ENCODE results near the gene RPS6KA6.

RPS6KA6 gene

DNA sequence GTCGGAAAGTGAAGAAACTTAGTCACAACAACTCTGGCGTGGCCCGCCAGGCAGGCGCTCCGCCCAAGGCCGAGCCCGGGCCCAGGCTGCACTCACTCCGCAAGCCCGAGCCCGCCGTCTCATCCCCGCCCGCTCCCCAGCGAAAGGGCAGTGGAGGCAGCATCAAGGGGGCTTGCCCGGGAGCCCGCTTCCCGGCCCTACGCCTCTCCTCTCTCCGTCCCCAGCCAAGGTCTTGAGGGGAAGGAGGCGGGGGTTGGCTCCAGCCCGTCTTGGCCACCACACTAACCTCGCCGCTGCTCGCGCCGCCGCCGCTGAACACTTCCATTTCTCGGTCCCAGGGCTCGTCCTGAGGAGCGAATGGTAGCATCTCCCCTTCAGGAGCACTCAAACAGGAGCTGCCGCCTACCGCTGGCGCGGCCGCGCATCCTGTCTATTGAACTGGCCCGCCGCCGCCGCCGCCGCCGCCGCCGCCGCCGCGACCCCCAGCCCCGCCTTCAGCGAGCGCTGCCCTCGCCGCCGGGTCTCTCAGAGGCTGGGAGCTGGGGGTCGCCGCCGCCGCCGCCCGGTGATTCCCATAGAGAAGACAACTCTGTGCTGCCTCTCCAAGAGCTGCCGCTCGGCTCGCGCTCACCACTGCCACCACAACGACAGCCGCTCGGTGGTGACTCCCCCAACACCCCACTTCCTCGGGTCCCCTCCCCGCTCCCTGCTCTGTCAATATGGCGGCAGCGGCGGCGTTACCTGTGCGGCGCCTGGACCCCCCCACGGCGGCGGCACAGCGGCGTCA lies at the start of gene RPS6KA6:
TSS of gene RPS6KA6 (minus strand) at position 667 of the 787 bp plus-strand sequence. CDS start at position 367, 300 bp downstream.
- no peak for DNase-seq

GRCh38 chrX:84224741-84225140 lies 36.7 kb upstream of the RPS6KA6 start:
- no peak for DNase-seq

GRCh38 chrX:84223261-84223660 lies 35.3 kb upstream of the RPS6KA6 start:
- DNase-seq, result no peak

GRCh38 chrX:84221181-84221580 lies 33.2 kb upstream of the RPS6KA6 start:
- no peak for DNase-seq

DNA sequence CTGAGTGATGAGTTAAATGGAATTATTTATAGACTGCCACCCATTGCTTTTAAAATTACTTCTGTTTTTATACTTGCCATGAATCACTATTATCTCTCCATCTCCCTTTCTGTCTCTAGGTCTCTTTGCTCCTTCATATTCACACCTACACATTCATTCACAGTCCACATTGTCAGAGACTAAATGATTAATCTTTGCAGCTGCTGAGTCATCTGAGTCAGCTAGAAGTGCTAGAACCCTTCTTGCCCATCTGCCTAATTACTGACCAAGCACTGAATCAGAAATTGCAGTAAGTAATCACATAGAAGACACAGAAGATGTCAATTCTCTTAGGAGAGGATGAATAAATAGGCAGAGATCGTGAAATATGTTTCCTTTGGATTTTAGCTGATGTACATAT lies 31.6 kb upstream of the RPS6KA6 start:
- no peak for DNase-seq

DNA sequence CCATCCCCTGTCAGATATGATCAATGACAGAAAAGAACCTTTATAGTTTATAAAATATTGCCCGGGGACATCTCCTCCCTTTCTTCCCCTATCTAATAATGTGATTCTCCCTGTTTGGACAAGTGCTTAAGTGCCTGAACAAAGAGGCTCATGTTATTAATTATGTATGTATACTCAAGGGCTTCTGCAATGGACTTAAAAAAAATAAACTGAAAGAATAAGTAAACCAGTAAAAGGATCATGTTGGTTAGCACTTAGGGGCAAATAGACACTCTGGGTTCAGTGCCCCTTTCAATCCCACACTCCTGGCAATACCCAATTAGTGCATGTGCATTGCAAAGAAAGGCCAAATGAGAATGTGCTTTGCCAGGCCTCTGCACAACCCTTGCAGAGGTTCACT lies 30.7 kb upstream of the RPS6KA6 start:
- DNase-seq, result no peak

DNA sequence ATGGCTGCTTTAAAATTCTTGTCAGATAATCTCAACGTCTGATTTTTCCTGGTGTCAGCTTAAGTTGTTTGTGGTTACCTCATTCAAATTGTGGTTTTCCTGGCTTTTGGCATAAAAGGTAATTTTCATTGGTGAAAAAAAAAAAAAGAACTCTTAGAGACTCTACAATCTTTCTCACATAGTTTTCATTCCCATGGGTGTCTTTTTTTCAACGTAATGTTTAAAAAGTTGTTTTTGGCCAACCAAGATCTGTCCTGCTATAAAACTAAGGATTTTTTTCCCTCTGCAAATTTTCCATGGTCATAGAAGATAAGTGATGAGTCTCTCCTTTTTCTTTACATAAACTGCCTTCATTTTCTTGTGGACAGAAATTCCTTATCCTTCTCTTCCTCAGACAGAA lies 28.9 kb upstream of the RPS6KA6 start:
- DNase-seq, result no peak

- no peak for DNase-seq
Observed at GRCh38 chrX:84216406-84216805, 28.4 kb upstream of the RPS6KA6 start.

DNA sequence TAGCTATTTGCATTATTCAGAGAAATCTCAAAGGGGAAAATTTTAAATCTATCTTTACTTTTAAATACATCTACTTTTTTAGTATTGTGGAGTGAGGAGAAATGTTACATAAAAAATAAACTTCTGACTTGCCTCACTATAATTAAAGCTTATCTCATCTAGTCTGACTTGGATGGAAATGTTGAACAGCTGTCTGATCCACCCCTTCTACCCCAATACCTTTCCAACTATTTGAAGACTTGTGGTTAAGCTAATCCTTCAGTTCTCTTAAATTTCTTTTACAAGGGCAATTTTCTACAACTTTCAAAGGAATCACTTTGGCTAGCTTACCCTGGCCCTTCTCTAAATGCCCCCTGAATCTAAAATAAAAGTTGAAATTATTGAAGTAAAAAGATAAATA lies 17.3 kb upstream of the RPS6KA6 start:
- no peak for DNase-seq

DNA sequence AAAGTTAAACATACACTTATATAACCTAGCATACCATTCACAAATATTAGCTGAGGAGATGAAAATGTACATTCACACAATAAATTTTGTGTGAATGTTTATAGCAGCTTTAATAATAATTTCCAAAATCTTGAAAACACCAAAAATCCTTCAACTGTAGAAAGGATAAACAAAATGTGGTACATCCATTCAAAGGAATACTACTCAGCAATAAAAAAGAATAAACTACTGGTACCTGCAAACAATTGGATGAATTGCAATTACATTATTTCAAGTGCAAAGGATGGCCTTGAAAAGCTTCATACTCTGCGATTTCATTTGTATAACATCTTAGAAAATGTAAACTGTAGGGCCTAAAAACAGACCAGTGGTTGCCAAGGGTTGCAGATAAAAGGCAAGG lies 11.7 kb upstream of the RPS6KA6 start:
- no peak for DNase-seq

DNA sequence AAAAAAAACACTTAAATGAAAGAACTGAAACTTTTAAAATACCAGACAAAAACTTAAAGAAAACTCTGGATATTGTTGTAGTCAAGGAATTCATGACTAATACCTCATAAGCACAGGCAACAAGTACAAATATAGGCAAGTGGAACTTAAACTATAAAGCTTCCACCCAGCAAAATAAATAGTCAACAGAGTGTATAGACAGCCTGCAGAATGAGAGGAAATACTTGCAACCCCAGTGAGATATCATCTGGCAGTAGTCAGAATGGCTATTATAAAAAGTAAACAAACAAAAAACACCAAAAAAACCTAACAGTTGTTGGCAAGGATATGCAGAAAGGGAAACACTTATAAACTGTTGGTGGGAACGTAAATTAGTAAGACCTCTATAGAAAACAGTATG lies 9.6 kb upstream of the RPS6KA6 start:
- no peak for DNase-seq

DNA sequence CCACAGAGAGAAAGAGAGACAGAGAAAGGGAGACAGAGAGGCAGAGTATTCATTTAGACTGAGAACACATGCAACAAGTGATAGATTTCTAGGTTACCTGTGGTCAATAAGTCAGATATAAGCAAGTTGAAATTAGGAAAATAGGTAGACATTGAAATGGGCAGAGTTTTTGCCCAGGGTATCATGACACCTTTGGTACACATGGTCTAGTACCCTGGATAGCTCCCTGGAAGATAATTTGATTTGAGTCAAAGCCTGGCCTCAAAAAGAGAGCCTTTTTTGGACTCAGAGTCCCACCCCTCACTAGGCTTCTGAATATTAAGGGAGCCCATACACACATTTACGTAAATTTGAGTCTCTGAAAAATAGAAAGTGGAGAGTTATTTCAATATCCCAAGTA lies 4.0 kb upstream of the RPS6KA6 start:
- DNase-seq, result no peak

- DNase-seq, result no peak
Observed at GRCh38 chrX:84189125-84189524, 1.1 kb upstream of the RPS6KA6 start.

DNA sequence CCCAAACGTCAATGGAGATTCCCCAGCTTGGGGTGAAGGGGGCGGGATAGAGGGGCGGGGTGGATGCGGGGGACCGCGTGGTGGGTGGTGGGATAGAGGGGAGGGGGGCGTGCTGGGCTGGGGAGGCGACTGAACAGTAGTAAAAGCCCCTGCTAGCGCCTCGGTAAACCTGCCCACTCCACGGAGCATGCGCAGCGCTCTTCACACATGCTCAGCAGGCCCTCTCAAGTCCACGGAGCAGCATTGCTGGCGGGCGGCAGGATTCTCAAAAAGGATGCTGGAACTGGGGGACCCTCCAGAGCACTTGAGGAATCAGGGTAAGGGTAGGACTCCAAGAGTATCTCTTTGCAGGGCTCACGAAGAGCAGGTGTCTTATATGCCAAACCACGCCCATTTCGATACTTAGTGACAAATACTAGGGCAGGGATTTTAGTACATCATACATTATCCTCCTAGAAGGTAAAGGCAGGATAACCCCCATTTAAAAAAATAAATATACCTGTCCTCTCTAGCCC lies 378 bp upstream of the RPS6KA6 start:
- DNase-seq, result no peak

DNA sequence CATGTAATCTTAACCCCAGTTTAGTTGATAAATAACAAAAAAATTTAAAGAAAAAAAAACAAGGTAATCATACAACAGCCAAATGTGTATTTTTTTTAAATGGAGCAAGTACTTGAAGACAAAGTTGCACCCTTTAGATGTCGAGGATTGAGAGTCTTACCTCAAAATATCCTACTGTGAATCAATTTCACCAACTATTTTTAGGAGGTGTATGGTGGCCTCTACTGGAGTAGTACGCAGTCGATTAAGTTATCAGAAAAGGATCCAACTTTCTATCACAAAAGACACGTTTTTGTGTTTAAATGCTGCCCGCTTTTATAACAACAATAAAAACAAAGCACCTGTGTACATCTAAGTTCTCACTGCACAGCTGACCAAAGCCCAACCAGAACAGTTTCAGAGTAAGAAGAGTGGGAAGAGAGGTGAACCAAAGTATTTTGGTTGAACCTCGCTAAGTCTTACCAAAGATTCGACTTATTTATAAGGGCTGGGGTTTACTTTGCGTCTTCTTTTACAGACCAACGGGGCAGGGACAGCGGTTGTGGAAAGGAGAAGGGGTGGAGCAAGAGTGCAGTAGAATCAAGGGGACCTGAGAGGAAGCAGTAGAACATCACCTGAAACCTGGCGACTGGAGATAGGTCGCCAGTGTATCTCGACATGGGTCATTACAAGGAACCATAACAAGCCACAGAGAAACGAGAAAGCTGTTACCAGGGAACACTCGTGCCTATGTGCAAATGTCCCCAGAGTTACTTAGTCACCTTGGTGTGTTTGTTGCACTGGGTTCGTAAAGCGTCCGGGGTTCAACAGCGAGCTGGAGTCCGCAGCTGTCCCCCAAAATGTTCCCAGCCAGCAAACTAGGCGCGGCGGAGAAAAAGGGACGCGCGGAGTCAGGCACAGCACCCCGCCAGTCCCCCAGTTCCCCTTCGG lies 1.1 kb downstream of the RPS6KA6 start:
- DNase-seq, result no peak

DNA sequence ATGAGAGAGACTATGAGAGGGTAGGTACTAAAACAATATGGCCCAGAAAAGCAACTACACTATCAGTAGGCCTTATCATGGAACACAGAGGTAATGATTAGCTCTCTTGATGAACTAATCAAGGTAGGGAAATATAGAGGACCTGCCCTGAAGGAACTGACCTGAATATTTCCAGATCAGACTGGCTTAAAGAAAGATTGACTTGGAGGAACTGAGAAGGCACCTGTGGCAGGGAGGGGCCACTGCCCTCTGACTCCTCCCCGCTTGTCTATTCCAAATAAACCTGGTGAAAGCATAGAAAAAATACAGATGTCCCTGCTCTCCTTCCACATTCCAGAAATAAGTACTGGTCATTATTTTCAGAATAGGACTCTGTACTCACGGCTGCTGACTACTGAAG lies 5.5 kb downstream of the RPS6KA6 start:
- DNase-seq, result no peak

GRCh38 chrX:84175958-84176357 lies 12.0 kb downstream of the RPS6KA6 start:
- DNase-seq, result no peak

DNA sequence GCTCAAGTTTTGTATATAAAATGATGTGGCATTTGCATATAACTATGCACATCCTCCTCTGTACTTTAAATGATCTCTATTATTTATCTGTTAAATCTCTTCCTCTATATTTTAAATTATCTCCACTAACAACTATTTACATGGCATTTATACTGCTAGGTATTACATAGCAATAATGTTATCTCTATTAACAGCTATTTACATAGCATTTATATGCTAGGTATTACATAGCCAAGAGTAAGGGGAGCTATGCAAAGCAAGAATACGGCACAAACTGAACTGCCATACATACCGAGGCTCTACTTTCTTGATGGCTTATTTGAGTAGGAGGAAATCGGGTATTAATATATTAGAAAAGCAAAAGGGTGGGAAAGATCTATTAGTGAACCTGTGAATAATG lies 12.7 kb downstream of the RPS6KA6 start:
- no peak for DNase-seq

DNA sequence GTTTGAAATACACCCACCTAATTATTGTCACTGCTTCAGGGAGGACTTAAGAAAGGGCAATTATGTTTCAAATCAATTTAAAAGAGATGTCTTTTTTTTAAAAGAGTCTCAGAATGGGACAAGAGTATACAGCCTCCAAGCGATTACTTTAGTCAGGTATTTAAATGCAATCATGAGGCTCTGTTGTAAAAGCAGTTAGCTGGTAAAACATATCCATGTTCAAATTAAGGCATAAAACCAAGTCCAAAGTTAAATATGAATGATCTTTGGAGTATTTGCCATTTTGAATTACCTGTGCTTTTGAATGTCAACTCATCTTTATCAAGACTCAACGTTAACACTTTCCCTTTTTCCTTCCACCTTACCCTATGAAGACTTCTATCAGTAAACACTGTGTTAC lies 13.7 kb downstream of the RPS6KA6 start:
- no peak for DNase-seq

GRCh38 chrX:84170931-84171330 lies 17.1 kb downstream of the RPS6KA6 start:
- no peak for DNase-seq

GRCh38 chrX:84168574-84168973 lies 19.4 kb downstream of the RPS6KA6 start:
- DNase-seq, result no peak

DNA sequence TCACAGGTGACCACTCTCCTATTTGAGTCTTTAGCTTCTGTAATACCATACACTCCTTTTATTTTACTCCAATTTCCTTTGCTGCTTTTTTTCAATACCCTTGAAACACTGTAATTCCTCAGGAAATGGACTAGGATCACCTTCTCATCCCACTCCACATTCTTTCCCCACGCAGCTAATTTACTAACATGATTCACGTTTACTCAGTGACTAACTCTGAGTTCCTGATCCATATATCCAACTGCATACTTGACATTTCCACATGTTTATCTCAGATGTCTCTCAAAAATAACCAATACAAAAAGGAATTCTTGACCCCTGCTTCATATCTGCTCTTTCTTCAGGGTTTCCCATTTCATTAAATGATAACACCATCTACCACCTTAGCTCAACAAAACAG lies 19.9 kb downstream of the RPS6KA6 start:
- DNase-seq, result no peak

GRCh38 chrX:84165711-84166110 lies 22.3 kb downstream of the RPS6KA6 start:
- no peak for DNase-seq

DNA sequence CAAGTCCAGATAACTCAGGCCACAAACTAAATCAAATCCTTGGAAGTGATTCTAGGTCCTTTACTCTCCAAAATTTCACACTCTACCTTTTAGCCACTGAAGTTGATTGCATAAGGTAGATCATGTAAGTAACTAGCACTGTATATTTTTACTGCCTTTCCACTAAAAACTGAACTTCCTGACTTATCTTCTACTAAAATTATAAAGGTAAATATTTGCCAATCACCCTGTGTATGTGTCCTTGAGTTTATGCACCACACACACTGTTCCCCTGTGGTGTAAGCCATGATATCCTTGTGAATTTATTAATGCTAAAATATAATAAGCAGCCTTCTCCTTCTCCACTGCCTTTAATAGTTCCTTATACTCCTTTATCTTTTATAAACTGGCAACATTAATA lies 25.6 kb downstream of the RPS6KA6 start:
- no peak for DNase-seq

All from activated T-cell treated with anti-CD3 and anti-CD28 coated beads for 4 hours (primary cell).